ENCODE results near the gene S100A9. TPM values are rescaled to one million over a fixed set of nuclear protein-coding genes. Genes with fewer than 3 reads are reported as not detected.

The S100A9 gene
- total RNA-seq (ENCODE audit: low replicate concordance), result not detected in 2 replicates

DNA sequence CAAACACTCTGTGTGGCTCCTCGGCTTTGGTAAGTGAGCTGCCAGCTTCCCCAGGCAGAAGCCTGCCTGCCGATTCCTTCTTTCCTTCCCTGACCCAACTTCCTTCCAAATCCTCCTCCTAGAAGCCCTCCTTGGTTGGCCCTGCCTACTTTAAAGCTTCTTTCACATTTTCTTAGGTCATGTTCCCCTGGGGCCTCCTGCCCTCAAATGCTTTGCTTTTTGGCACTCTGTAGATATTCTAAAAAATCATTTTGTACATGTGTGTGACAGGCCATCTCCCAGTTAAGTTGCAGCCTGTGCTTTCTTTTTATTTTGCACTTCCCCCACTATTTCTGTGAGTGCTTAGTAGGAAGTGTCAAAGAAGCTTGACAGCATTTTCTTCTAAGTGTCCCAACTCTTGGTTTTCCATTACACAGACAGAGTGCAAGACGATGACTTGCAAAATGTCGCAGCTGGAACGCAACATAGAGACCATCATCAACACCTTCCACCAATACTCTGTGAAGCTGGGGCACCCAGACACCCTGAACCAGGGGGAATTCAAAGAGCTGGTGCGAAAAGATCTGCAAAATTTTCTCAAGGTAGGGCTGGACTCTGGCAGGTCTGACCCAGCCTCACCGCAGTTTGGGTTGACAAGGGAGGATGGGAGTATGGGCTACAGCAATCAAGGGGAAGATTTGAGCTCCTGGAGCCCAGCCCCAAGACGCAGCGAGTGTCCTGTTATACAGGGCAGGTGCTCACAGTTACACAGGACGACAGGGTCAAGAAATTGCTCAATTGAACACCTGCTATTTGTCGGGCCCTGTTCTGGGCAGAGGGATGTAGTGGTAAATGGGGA lies at the start of gene S100A9:
Gene S100A9, plus strand, starts transcription at position 2 of the 838 bp plus-strand sequence. Its CDS starts 430 bp downstream, at position 432.

DNA sequence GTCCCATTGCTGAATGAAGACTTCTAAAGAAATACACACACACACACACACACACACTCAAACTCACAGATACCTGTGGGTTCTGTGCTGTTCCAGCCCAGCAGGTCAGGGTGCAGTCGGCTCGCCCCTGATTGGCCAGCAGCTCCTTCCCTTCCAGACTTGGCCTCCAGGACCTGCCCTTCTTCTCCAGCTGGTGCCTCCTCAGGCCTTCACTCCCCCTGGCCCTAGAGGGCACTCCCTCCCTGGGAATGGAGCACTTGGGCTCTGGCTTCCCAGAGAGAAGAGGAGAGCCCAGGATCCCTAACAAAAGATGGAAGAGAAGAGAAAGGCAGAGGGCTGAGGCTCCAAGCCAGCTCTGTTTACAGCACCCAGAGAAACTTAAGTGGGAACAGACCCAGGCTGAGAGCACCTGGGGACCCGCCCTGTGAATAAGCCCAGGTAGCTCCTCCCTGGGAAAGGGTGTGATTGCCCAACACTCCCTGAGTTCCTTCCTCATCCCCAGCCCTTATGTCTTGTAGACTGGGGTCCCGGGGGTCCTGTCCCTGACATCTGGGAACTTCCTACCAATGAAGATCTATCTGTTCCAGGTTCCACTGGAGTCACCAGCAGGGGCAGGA lies 45.0 kb upstream of the S100A9 start, which contains the start of gene PGLYRP3:
Gene PGLYRP3, minus strand, starts transcription at position 383 of the 617 bp plus-strand sequence. CDS start 2,287 bp downstream, outside the sequence.

DNA sequence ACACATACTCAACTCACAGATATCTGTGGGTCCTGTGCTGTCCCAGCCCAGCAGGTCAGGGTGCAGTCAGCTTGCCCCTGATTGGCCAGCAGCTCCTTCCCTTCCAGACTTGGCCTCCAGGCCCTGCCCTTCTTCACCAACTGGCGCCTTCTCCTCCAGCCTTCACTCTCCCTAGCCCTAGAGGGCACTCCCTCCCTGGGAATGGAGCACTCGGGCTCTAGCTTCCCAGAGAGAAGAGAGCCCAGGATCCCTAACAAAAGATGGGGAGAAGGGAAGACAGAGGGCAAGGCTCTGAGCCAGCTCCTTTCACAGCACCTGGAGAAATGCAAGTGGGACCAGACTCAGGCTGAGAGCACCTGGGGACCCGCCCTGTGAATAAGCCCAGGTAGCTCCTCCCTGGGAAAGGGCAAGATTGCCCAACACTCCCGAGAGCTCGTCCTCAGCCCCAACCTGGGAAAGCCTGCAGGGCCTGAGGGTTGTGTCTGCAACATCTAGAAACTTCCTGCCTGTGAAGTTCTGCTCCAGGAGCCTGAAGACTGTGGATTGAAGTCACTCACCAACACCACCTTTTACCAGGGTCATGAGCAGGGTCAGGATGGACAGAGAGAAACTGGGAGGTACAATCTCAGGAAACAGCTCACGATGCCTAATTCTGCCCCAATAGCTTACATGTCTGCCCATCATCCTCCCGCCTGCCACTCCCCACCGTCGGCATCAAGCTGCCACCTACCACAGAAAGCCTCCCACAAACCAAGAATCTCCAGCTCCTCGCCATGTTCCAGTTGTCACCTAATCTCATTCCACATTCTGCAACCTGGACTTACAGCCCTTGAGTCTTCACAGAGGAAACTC lies 8.9 kb upstream of the S100A9 start, which contains the start of gene PGLYRP4:
Gene PGLYRP4, minus strand, starts transcription at position 331 of the 852 bp plus-strand sequence. CDS start 909 bp downstream, outside the sequence.

DNA sequence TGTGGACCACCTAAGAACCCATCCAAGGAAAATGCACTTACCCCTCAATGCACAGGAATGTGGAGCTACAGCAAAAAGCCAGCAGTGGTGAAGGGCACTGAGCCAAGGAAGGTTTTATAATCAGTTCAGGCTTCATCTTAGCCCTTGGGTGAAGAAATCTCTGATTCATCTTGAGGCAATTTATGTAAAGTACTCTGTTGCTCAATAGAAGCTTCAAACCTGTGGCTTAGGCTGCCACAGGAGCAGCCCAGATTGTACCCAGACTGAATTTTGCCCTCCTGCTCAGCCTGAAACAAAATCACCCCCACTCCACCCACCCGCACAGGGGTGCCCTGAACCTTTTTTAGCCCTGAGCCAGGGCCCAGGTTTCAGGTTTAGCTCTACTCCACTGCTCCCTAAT lies 17.9 kb downstream of the S100A9 start, which contains the start of gene S100A12:
Gene S100A12, minus strand, starts transcription at position 111 of the 400 bp plus-strand sequence. CDS start 1,029 bp downstream, outside the sequence.

DNA sequence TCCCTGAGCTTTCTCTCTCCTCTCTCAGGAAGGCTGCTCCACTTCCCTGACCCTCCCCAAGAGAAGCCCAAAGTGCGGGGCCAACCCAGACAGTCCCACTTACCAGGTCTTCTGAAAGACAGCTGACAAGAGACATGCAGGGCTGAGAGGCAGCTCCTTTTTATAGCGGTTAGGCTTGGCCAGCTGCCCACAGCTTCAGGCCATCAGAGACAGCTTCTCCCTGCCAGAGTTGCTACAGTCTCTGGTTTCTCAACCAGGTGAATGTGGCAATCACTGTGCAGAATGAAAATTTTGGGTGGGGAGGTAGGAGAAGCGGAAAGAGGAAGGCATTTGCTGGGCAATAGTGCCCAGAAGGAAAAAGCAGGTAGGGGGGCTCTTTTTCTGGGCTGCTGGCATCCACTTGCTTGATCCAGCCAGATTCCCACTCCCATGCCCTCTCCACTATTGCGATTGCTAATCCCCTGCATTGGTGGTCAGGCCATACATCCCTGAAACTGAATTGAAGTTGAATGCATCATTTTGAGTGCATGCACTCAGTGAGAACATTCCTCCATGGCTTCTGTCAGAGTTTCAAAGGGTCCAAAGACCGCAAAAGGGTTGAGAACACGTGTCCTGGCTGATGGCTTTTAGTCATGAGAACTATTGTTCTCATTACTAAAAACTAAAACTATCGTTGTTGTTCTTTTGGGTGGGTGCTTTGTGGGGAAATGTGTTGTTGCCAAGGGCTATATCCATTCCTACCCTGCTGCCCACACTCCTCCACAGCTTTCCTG lies 33.5 kb downstream of the S100A9 start, which contains the start of gene S100A8:
Gene S100A8, minus strand, starts transcription at position 136 of the 773 bp plus-strand sequence. CDS start 538 bp downstream, outside the sequence.

Other genes with a start within 250 kb of the S100A9 start
- gene SPRR2F, start 244.3 kb upstream of the S100A9 start, total RNA-seq (ENCODE audit: low replicate concordance), result not detected in 2 replicates
- not detected in 2 replicates for gene SPRR2G, start 207.0 kb upstream of the S100A9 start, total RNA-seq (ENCODE audit: low replicate concordance)
- not detected in 2 replicates for gene LELP1, start 154.4 kb upstream of the S100A9 start, total RNA-seq (ENCODE audit: low replicate concordance)
- gene PRR9, start 140.3 kb upstream of the S100A9 start, total RNA-seq (ENCODE audit: low replicate concordance), result not detected in 2 replicates
- not detected in 2 replicates for gene LORICRIN, start 98.2 kb upstream of the S100A9 start, total RNA-seq (ENCODE audit: low replicate concordance)
- gene PGLYRP3, start 44.9 kb upstream of the S100A9 start, total RNA-seq (ENCODE audit: low replicate concordance), result not detected in 2 replicates
- gene PGLYRP4, start 9.0 kb upstream of the S100A9 start, total RNA-seq (ENCODE audit: low replicate concordance), result not detected in 2 replicates
- not detected in 2 replicates for gene S100A12, start 17.8 kb downstream of the S100A9 start, total RNA-seq (ENCODE audit: low replicate concordance)
- gene S100A8, start 33.2 kb downstream of the S100A9 start, total RNA-seq (ENCODE audit: low replicate concordance), result not detected in 2 replicates
- gene S100A7A, start 58.7 kb downstream of the S100A9 start, total RNA-seq (ENCODE audit: low replicate concordance), result not detected in 2 replicates
- not detected in 2 replicates for gene S100A7, start 102.8 kb downstream of the S100A9 start, total RNA-seq (ENCODE audit: low replicate concordance)
- 1,802 and 2,597 TPM in 2 replicates for gene S100A6, start 178.1 kb downstream of the S100A9 start, total RNA-seq (ENCODE audit: low replicate concordance)
- not detected in 2 replicates for gene S100A5, start 183.1 kb downstream of the S100A9 start, total RNA-seq (ENCODE audit: low replicate concordance)
- gene S100A4, start 188.0 kb downstream of the S100A9 start, total RNA-seq (ENCODE audit: low replicate concordance), result 109 and 280 TPM in 2 replicates
- 5.0 and 7.3 TPM in 2 replicates for gene S100A3, start 191.4 kb downstream of the S100A9 start, total RNA-seq (ENCODE audit: low replicate concordance)
- gene S100A2, start 208.0 kb downstream of the S100A9 start, total RNA-seq (ENCODE audit: low replicate concordance), result 1.1 and 3.5 TPM in 2 replicates

All from smooth muscle cell of the coronary artery (primary cell).